IPS-NIHi7 (cell line): Measurements from ENCODE around the gene LIN7C.
"Not testable (repeated sequence)": the region's sequence is repeated elsewhere in the genome, so short reads cannot be mapped to it uniquely, and the experiment has no call there.

Experiments
- DNase-seq: peaks from one replicate; pipeline ENCODE4 v3.0.0; 2012; ENCODE audit warnings: mixed read lengths; ENCODE audit errors: extremely low spot score

Gene LIN7C

GRCh38 chr11:27470826-27471588 is 35.6 kb downstream of the LIN7C start:
- peak; percentile 10 for DNase-seq

GRCh38 chr11:27470166-27470565 is 36.4 kb downstream of the LIN7C start:
- no peak for DNase-seq

- no peak for DNase-seq
Observed at GRCh38 chr11:27468995-27469695, 37.4 kb downstream of the LIN7C start.

- DNase-seq = no peak
Observed at GRCh38 chr11:27468209-27468994, 38.2 kb downstream of the LIN7C start.

DNA sequence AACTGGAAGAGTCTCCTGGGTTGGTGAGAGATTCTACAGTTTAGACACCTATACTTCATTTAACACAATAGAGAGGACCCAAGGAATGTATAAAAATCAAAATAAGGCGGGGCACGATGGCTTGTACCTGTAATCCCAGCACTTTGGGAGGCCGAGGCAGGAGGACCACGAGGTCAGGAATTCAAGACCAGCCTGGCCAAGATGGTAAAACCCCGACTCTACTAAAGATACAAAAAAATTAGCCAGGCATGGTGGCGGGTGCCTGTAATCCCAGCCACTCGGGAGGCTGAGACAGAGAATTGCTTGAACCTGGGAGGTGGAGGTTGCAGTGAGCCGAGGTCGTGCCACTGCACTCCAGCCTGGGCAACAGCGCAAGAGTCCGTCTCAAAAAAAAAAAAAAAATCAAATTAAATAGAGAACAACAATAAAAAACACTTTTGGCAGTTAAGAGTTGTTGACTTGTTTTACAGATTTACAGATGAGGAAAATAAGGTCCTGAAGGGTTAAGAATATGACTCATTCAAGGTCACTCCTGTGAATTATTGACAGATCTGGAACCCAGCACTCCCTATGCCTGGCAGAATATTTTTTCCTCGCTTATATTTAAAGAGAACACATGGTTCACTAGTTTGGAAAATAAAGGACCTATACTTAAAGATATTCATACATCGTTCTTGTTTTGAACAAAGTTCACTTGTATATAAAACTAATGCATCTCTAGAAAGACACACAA is 39.2 kb downstream of the LIN7C start:
- DNase-seq = no peak

GRCh38 chr11:27466363-27466762 is 40.2 kb downstream of the LIN7C start:
- no peak for DNase-seq

DNA sequence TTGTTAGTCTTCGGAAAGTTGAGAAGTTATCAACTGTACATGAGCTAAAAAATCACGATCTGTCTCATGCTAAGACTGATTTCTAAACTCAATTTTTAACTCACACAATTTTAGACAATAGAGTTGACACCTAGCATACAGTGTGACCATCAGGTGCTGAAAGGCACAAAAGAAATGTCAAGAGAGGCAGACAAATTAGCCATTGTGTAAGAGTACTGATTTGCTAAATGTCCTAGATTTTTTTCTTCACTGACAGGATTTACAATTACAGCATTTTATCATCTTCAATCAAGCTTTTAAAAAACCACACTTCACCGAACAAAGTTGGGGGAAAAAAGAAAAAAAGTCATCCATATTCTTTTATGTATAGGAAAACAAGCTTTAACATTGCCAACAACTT is 40.9 kb downstream of the LIN7C start:
- DNase-seq = no peak

GRCh38 chr11:27464909-27465308 is 41.7 kb downstream of the LIN7C start:
- DNase-seq = no peak

DNA sequence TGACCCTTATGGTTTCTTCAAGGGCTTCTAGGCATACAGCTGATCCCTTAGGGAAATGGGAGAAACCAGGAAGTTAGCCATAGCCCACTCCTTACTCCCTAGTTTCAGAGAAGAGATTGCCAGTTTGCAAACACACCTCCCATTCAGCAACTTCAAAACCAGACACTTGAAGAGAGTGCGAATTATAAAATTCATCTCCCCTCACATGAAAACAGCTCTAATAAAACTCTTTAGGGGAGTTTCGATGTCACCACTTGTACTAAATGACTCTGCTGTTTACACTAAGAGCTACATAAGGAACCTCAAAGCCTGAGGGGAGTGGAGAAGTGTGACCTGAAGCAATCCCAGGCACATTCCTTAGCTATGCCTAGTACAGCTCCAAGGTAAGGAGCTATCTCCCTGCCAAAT is 42.3 kb downstream of the LIN7C start:
- DNase-seq = peak; percentile 32

- no peak for DNase-seq
Observed at GRCh38 chr11:27462543-27462942, 44.0 kb downstream of the LIN7C start.

DNA sequence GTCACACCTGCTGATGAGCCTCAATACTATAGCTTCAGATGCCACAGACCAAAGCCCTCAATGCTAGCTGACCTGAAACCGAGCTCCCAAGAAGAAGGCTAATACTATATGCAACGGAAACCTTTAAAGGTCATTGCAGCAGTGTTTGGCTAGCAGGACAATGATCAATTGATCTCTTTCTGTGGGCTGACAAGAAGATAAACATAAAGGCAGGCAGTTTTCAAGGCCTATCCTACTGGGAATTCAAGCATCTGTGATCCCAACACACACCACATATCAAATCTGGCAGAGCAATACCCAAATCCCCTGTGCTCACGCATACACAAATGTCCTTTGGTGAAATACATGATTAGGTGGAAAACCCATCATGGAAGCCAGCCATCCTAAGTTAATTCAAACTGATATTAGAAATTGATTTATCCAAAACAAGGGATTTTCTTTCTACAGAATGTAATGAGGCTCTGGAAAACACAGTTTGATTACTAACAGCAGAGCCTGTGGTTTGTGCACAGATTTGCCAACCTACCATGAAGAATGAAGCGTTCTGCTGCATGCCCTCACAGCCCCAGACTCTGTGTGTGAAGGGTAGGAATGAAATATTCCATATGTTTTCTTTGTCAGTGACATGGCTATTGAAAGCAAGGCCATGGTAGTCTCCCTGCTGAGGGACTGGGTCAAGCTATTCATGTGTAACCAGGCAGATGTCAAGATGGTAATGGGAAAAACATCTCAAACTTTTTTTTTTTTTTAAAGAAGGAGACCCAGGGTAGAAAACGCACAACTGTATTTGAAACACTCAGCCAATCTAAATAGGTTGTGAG is 46.2 kb downstream of the LIN7C start:
- DNase-seq = no peak

DNA sequence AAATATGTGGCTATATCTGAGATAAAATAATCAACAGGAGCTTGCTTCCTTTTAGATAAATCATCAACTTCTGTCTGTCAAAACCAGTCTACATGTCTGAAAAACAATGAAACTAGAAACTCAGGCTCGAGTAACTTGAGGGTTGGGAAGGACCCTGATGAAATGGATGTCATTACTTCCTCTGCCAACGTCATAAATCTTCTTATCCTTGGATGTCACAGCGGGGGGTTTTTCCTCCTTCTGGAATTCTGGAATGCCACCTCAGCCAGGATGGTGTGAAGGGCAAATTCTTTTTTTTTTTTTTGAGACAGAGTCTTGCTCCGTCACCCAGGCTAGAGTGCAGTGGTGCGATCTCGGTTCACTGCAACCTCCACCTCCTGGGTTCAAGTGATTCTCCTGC is 47.4 kb downstream of the LIN7C start:
- no peak for DNase-seq

DNA sequence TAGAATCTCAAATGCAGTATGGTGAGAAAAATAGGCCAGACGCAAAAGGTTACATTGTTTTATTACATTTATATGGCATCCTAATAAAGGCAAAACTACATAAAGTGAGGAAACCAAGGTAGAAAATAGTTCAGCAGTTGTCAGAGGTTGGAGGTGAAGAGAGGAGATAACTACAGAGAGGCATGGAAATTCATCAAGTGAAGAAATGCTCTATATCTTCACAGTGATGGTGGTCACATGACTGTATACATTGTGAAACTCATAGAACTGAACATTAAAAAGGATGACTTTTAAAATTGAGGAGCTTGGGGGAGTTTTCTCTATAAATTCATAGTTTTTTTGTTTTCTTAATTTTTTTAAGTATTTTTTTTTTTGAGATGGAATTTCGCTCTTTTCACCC is 48.4 kb downstream of the LIN7C start:
- no peak for DNase-seq

DNA sequence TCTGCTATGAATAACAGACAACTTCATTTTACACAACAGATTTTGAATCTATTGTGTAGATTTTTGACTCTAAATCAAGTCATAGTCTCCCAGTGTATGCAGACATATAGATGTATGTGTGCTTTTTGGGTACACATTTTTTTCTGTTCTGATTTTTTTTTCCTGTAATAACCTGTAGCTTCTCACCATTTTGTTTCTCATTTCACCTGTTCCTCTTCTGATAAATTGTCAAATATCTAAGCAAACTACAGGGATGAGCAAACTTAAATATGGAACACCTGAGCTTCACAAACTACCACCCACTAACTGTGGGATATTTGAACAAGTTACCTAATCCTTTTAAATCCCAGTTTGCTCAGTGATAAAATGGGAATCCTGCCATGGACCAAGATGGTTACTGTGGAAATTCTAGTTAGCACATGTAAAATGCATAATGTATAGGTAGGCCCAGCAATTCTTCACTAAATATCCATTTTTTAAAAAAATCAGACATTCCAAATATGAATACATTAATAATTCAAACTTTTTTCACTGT is 49.7 kb downstream of the LIN7C start:
- DNase-seq = no peak

DNA sequence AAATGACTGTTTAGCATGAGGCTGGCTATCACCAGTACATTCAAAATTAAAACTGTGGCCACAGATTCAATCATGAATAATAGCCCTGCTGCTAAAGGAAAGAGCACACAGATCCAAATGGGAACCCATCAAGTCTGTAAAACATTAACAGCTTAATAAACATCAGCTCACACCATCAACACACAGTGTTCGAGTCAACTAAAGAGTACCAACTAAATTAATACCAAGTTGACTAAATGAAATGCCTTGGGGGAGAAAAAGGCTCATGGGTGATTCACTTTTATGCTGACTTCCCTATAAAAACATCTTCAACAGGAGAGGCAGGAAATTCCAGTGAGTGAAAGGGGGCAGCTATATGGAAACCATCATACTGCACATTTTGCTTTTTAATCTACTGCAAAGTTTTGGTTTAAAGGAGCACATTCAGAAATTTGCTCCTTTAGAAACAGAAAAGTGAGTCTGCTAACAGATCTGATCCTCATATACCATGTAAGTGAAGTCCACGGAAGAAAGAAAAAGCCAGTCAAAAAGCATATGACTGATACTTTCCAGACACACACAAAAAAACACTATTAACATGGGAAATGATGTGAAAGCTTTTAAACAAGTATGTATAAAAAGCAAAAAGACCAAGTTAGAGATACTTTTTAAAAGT is 50.3 kb downstream of the LIN7C start:
- DNase-seq = no peak

DNA sequence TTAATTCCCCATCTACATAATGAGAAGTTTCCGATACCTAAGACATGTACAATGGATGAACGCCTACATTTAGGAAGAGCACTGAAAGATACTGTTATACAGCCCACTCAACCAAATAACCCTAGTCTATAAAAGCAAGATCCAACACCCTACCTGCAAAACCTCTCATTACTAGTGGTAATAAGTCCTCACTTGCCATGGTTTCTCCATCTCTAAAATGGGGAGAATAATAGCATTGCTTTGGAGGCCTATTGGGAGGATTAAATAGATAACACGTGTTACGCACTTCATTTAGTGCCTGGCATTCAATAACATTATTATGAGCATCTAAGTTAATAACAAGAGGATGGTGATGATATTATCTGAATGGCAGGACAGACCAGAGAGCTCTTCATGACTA is 50.9 kb downstream of the LIN7C start:
- no peak for DNase-seq

DNA sequence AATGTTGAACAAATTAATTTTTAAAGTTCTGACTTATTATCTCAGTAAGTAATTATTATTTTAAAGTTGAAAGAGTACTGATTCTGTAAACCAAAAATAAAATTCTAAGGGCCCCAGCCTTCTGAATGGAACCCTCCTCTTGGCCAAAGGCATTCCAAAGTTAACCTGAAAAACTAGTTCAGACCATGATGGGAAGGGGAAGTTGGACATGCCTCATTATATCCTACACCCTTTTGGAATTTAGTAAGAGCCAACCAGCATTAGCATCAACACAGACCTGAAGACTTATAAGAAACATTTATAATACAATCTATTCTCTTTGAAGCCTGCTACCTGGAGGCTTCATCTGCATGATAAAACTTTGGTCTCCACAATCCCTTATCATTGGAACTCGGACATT is 52.9 kb downstream of the LIN7C start:
- no peak for DNase-seq

- no peak for DNase-seq
Observed at GRCh38 chr11:27452147-27452546, 54.4 kb downstream of the LIN7C start.

GRCh38 chr11:27451244-27451965 is 55.2 kb downstream of the LIN7C start:
- no peak for DNase-seq

DNA sequence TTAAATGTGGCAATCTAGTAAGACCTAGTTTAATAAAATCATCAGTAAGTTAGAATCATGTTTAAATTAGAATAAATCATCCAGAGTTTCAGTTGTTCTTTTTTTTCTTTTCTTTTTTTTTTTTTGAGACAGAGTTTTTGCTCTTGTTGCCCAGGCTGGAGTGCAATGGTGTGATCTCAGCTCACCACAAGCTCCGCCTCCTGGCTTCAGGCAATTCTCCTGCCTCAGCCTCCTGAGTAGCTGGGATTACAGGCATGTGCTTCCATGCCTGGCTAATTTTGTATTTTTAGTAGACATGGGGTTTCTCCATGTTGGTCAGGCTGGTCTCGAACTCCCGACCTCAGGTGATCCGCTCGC is 58.4 kb downstream of the LIN7C start:
- not testable (repeated sequence) for DNase-seq
